Measurements from ENCODE around the gene LCN10. TPM values are rescaled to one million over a fixed set of nuclear protein-coding genes. Genes with fewer than 3 reads are reported as not detected.

The LCN10 gene
- total RNA-seq, 3 donors from 2014 or later (not counting 1 experiment from before 2014, with no cell fraction given), result not detected

GRCh38 chr9:136775191-136775590 lies 32.5 kb upstream of the LCN10 start:
- Mint-ChIP-seq H3K9me3 (no peaks in the 10 kb centered on the region), H3K27ac (no peak overlapping the region), H3K36me3 (no peaks in the 10 kb centered on the region), H3K4me3 (no peak overlapping the region), H3K4me1 (peaks cover 0 to 5% of the 10 kb centered on the region in 2 donors), H3K27me3 (ENCODE audit: low read depth in 2 of 2) (peaks cover 22 to 35% of the 10 kb centered on the region in 2 donors)
- intact Hi-C loops (cut with micrococcal nuclease), result no loop called here
- WGBS (ENCODE audit: insufficient coverage), result 95% methylated on average over 6 of the region's 6 CpGs
- Histone ChIP-seq H3K27me3 (ENCODE audit: control insufficient read depth, insufficient read depth, low read length) (no peaks in the 10 kb centered on the region), H3K4me1 (ENCODE audit: control insufficient read depth, insufficient read depth, low read length) (peaks cover 5% of the 10 kb centered on the region), H3K27ac (ENCODE audit: low read length) (no peak overlapping the region), H3K36me3 (ENCODE audit: control insufficient read depth, insufficient read depth, low read length) (no peaks in the 10 kb centered on the region), H3K4me3 (ENCODE audit: low read length) (no peak overlapping the region), H3K9me3 (ENCODE audit: control insufficient read depth, insufficient read depth, low read length) (peaks cover 9% of the 10 kb centered on the region)
- DNase-seq (no peak), ATAC-seq (no peak)
- no peak for TF ChIP-seq CTCF (IDR thresholded peaks at IDR 0.05)

- Mint-ChIP-seq H3K4me1 (peaks cover 0 to 10% of the 10 kb centered on the region in 2 donors), H3K27ac (no peak overlapping the region), H3K27me3 (ENCODE audit: low read depth in 2 of 2) (peaks cover 22 to 29% of the 10 kb centered on the region in 2 donors), H3K36me3 (no peaks in the 10 kb centered on the region), H3K4me3 (no peak overlapping the region), H3K9me3 (no peaks in the 10 kb centered on the region)
- DNase-seq (no peak), ATAC-seq (no peak)
- peaks cover 9% of the 10 kb centered on the region for H3K4me1 ChIP-seq (ENCODE audit: control insufficient read depth, insufficient read depth, low read length)
- H3K9me3 ChIP-seq (ENCODE audit: control insufficient read depth, insufficient read depth, low read length), result peaks cover 9% of the 10 kb centered on the region
- H3K27me3 ChIP-seq (ENCODE audit: control insufficient read depth, insufficient read depth, low read length), result no peaks in the 10 kb centered on the region
- intact Hi-C loops (cut with micrococcal nuclease), result no loop called here
- no peak overlapping the region for H3K4me3 ChIP-seq (ENCODE audit: low read length)
- no peak overlapping the region for H3K27ac ChIP-seq (ENCODE audit: low read length)
- WGBS (ENCODE audit: insufficient coverage), result 89% methylated on average over 12 of the region's 12 CpGs
- H3K36me3 ChIP-seq (ENCODE audit: control insufficient read depth, insufficient read depth, low read length), result no peaks in the 10 kb centered on the region
- TF ChIP-seq CTCF (IDR thresholded peaks at IDR 0.05), result no peak
Observed at GRCh38 chr9:136774416-136775045, 31.8 kb upstream of the LCN10 start.

- H3K4me1 Mint-ChIP-seq, result peaks cover 0 to 10% of the 10 kb centered on the region in 2 donors
- H3K4me3 Mint-ChIP-seq, result no peak overlapping the region
- no peaks in the 10 kb centered on the region for H3K36me3 Mint-ChIP-seq
- H3K27me3 ChIP-seq (ENCODE audit: control insufficient read depth, insufficient read depth, low read length), result no peaks in the 10 kb centered on the region
- no peaks in the 10 kb centered on the region for H3K9me3 Mint-ChIP-seq
- no peak overlapping the region for H3K27ac Mint-ChIP-seq
- DNase-seq, result peak in 1 of 2 donors; percentile 35
- H3K27me3 Mint-ChIP-seq (ENCODE audit: low read depth in 2 of 2), result peaks cover 13 to 19% of the 10 kb centered on the region in 2 donors
- no peak overlapping the region for H3K4me3 ChIP-seq (ENCODE audit: low read length)
- TF ChIP-seq CTCF (IDR thresholded peaks at IDR 0.05), result no peak
- peaks cover 9% of the 10 kb centered on the region for H3K9me3 ChIP-seq (ENCODE audit: control insufficient read depth, insufficient read depth, low read length)
- intact Hi-C loops (cut with micrococcal nuclease), result no loop called here
- no peaks in the 10 kb centered on the region for H3K36me3 ChIP-seq (ENCODE audit: control insufficient read depth, insufficient read depth, low read length)
- ATAC-seq, result peak in 2 of 3 donors; percentile 31 to 67
- WGBS (ENCODE audit: insufficient coverage), result 55% methylated on average over 7 of the region's 7 CpGs
- H3K27ac ChIP-seq (ENCODE audit: low read length), result no peak overlapping the region
- H3K4me1 ChIP-seq (ENCODE audit: control insufficient read depth, insufficient read depth, low read length), result peaks cover 9% of the 10 kb centered on the region
Observed at GRCh38 chr9:136773386-136774044, 30.8 kb upstream of the LCN10 start.

All from natural killer cell (primary cell).